ENCODE data around the gene MVB12B. TPM values are rescaled to one million over a fixed set of nuclear protein-coding genes. Genes with fewer than 3 reads are reported as not detected.

Gene MVB12B
- total RNA-seq, 1 experiment from 2014 or later, result 10.9 TPM

DNA sequence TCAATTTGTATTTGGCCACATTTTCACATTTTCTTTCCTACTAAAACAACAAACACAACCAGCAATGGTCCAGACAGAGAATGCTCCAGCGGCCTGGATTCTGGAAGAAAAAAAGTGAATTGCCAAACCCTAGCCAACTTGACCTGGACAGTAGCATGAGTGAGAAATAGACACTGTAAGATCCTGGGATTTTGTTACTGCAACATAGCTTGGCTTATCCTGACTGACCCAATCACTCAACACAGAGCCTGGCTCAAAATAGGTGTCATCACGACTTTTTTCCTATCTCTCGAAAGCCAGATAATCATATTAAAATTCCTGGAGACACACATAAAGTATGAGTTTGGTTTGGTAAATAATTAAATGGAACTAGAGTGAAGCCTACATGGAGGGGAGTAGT, 25.4 kb upstream of the MVB12B start:
- CTCF ChIA-PET, result interaction anchor here (1.9 to 2.8 kb wide), 4 partner anchors 8 to 893 kb away, joined by 8 to 20 read pairs (median 14); no protein-coding TSS in a partner anchor
- intact Hi-C loops (cut with micrococcal nuclease), result loop anchor here (5.0 kb wide), 1 partner anchor 894 kb away; no protein-coding TSS in a partner anchor

More for the DNA sequence above, 25.4 kb upstream of the MVB12B start:
- H3K9ac ChIP-seq (ENCODE audit: low read length), result no peak overlapping the region
- no peak overlapping the region for H3K4me2 ChIP-seq (ENCODE audit: low read length)
- no peak for ATAC-seq
- BruUV-seq (replicated peaks), result no TSS peak
- H3K4me3 ChIP-seq (replicated peaks in 1 of 2; ENCODE audit: low read depth in 1 of 2, low read length in 2 of 2), result no peak overlapping the region
- H3K27ac ChIP-seq (ENCODE audit: low read depth, low read length), result no peak overlapping the region
- TF ChIP-seq SP1 (IDR thresholded peaks at IDR 0.05; ENCODE audit: low read depth), result no peak
- no peak for TF ChIP-seq RAD21 (IDR thresholded peaks at IDR 0.05; ENCODE audit: low read depth)
- TF ChIP-seq, protein P1, sequence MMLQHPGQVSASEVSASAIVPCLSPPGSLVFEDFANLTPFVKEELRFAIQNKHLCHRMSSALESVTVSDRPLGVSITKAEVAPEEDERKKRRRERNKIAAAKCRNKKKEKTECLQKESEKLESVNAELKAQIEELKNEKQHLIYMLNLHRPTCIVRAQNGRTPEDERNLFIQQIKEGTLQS (IDR thresholded peaks at IDR 0.05), result no peak
- no peak for TF ChIP-seq SIN3A (IDR thresholded peaks at IDR 0.05; ENCODE audit: low read depth)
- no peak for TF ChIP-seq SRF (IDR thresholded peaks at IDR 0.05; ENCODE audit: low read depth)
- no peak for TF ChIP-seq EZH2phosphoT487 (IDR thresholded peaks at IDR 0.05; ENCODE audit: borderline replicate concordance)
- TF ChIP-seq CEBPB (IDR thresholded peaks at IDR 0.05; ENCODE audit: low read depth), result no peak
- TF ChIP-seq REST (IDR thresholded peaks at IDR 0.05; ENCODE audit: low read depth), result no peak
- no peak for TF ChIP-seq EZH2 (IDR thresholded peaks at IDR 0.05)
- no peak for TF ChIP-seq POLR2AphosphoS5 (IDR thresholded peaks at IDR 0.05; ENCODE audit: low read depth, low read length)
- TF ChIP-seq JUND (IDR thresholded peaks at IDR 0.05), result no peak
- no peaks in the 10 kb centered on the region for H3K36me3 ChIP-seq (ENCODE audit: control insufficient read depth in 1 of 2, insufficient read depth in 2 of 2, low read length in 2 of 2)
- no peaks in the 10 kb centered on the region for H3K9me2 ChIP-seq (ENCODE audit: insufficient read depth)
- H3K27me3 ChIP-seq (ENCODE audit: insufficient read depth, low read length), result no peaks in the 10 kb centered on the region
- H2AFZ ChIP-seq (ENCODE audit: low read depth, low read length, poor library complexity, severe bottlenecking), result no peak overlapping the region
- peaks cover 0 to 14% of the 10 kb centered on the region in 2 experiments; a peak in 3 of 4 replicates for H3K4me1 ChIP-seq (ENCODE audit: control insufficient read depth in 1 of 2, insufficient read depth in 2 of 2, low read length in 2 of 2)
- ChIA-PET POLR2A (no interaction called here), RAD21 (ENCODE audit: low non-redundant PET in 1 of 2, low total read pairs in 2 of 2, uncharacterized antibody in 2 of 2, unreplicated experiment in 2 of 2) (interaction anchor here in 1 of 2 experiments (0.7 to 1.2 kb wide), 2 partner anchors 97 to 107 kb away, joined by 3 to 5 read pairs; no protein-coding TSS in a partner anchor)
- DNase-seq (ENCODE audit: low read depth, low spot score), result no peak
- H4K20me1 ChIP-seq (ENCODE audit: insufficient read depth), result no peaks in the 10 kb centered on the region
- no peaks in the 10 kb centered on the region for H3K9me3 ChIP-seq (ENCODE audit: control insufficient read depth in 1 of 2, insufficient read depth in 1 of 2, low read depth in 1 of 2, low read length in 2 of 2)
- no peaks in the 10 kb centered on the region for H3K79me2 ChIP-seq (ENCODE audit: insufficient read depth, low read length)

Data from HCT116 (cell line).